GM12872 (cell line): ENCODE results near the gene UBAC2.

Experiments used
- CTCF ChIP-seq: IDR thresholded peaks from 3 replicates; pipeline ENCODE4 v1.5.1; 2011; ENCODE audit warnings: low read depth, mild to moderate bottlenecking, low read length, moderate library complexity; ENCODE audit not compliant: insufficient read depth

The UBAC2 gene

GRCh38 chr13:99199541-99200431, 868 bp upstream of the UBAC2 start:
- no peak for TF ChIP-seq CTCF

- no peak for TF ChIP-seq CTCF
These were observed 3.2 kb downstream of the UBAC2 start for GRCh38 chr13:99203601-99204579.

- TF ChIP-seq CTCF = no peak
These were observed 5.1 kb downstream of the UBAC2 start for GRCh38 chr13:99205621-99206220.

DNA sequence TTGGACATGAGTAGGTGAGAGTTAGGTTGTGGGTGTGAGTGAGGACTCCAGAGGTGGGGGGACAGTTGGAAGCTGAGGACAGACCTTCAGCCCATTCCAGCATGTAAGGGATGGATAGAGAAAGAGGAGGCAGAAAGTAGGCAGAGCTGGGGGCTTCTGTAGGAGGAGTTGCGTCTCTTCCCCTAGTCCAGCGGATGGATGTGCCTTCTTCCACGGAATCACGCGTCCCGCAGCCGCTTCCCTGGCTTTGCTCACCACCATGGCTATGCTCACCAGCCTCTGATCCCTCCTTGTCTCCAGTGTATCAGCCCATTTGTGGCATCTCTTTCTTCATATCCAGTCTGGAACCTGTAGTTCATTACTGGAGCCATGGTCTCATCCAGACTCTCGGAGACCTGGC, 5.6 kb downstream of the UBAC2 start:
- no peak for TF ChIP-seq CTCF

- no peak for TF ChIP-seq CTCF
These were observed 6.2 kb downstream of the UBAC2 start for GRCh38 chr13:99206873-99207272.

DNA sequence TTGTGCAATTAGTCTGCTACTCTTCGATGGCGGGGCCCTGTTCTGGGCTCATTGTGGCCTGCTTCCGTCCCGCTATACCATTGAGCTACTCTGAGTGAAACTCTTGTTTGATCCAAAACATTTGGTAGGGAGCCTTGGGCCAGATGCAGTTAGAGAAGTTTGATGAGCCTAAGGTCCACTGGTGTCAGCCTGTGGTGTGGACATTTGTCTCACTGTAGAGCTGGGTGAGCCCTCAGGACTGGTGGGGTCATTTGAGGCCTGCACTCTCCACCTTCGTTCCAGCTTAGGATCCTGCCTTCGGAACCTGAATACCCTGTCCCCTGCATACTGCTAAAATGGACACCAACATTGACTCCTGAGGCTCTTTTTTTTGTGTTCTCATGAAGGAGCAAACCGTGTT, 6.9 kb downstream of the UBAC2 start:
- no peak for TF ChIP-seq CTCF

- TF ChIP-seq CTCF = no peak
These were observed 7.5 kb downstream of the UBAC2 start for GRCh38 chr13:99208185-99208584.
